Panc1 (cell line): ENCODE data around the gene CCDC175. TPM values are rescaled to one million over a fixed set of nuclear protein-coding genes. Genes with fewer than 3 reads are reported as not detected.

Source experiments
- ATAC-seq: fragments of 200-7000 bp; cut with Tn5 transposase; 2 replicates; pipeline ENCODE4 v1.9.1; 2020; ENCODE audit warnings: mild to moderate bottlenecking, moderate library complexity
- BruUV-seq: library from RNA; stranded (reverse); fragments of 400-500 nt; replicated peaks from 2 replicates; lab custom pipeline; 2021; lab: Mats Ljungman, UMichigan
- CTCF ChIA-PET: fragments of 300-600 bp; sonication (Branson Sonifier 250); formaldehyde crosslinking; loops from one replicate; lab custom pipeline; 2022; ENCODE audit warnings: antibody characterized with exemption; lab: Charles Lee
- POLR2A ChIA-PET: fragments of 300-600 bp; sonication (Branson Sonifier 250); formaldehyde crosslinking; loops from one replicate; lab custom pipeline; 2022; ENCODE audit warnings: antibody characterized with exemption; lab: Charles Lee
- DNase-seq: peaks from one replicate; pipeline ENCODE4 v3.0.0-alpha.2; 2010; ENCODE audit warnings: low read depth, low spot score
- H3K27ac ChIP-seq: 2 replicates; pipeline ENCODE4 v1.5.1; 2011; ENCODE audit warnings: mild to moderate bottlenecking, low read length, inconsistent platforms
- H3K27me3 ChIP-seq: fragments of 200-500 bp; sonication (Bioruptor generic); 2 replicates; pipeline ENCODE4 v1.6.0; 2014; ENCODE audit warnings: low read length, inconsistent platforms; ENCODE audit not compliant: control insufficient read depth, insufficient read depth
- H3K36me3 ChIP-seq: fragments of 200-500 bp; sonication (Bioruptor generic); 2 replicates; pipeline ENCODE4 v1.5.1; 2014; ENCODE audit warnings: inconsistent platforms, mild to moderate bottlenecking, low read length, moderate library complexity; ENCODE audit not compliant: control insufficient read depth, insufficient read depth
- H3K4me1 ChIP-seq: 2 replicates; pipeline ENCODE4 v1.5.1; 2011; ENCODE audit warnings: inconsistent platforms, mild to moderate bottlenecking, low read length, moderate library complexity; ENCODE audit not compliant: control insufficient read depth, insufficient read depth
- H3K4me3 ChIP-seq, 2 experiments: 2 replicates each; pipeline ENCODE4 v1.5.1; 2011 to 2012; ENCODE audit warnings: low read depth in 2 of 2, low read length in 2 of 2, mild to moderate bottlenecking in 2 of 2, inconsistent platforms in 1 of 2, moderate library complexity in 1 of 2
- H3K9me3 ChIP-seq: fragments of 200-500 bp; sonication (Bioruptor generic); 2 replicates; pipeline ENCODE4 v1.5.1; 2014; ENCODE audit warnings: low read depth, mild to moderate bottlenecking, inconsistent platforms, low read length, moderate library complexity; ENCODE audit not compliant: control insufficient read depth, insufficient read depth
- CTCF ChIP-seq: fragments of 450-650 bp; IDR thresholded peaks from 2 replicates; pipeline ENCODE4 v1.5.1; 2017; ENCODE audit warnings: mild to moderate bottlenecking
- POLR2AphosphoS5 ChIP-seq: IDR thresholded peaks from 2 replicates; pipeline ENCODE4 v1.6.1; 2012; ENCODE audit warnings: mild to moderate bottlenecking, low read depth, low read length, moderate library complexity
- REST ChIP-seq, 2 experiments: IDR thresholded peaks; 2 replicates each; pipeline ENCODE4 v1.6.1; 2011 to 2012; ENCODE audit warnings: low read depth in 2 of 2, control low read depth in 1 of 2, low read length in 1 of 2, mild to moderate bottlenecking in 1 of 2, moderate library complexity in 1 of 2; ENCODE audit not compliant: insufficient read depth in 1 of 2
- SIN3A ChIP-seq: IDR thresholded peaks from 2 replicates; pipeline ENCODE4 v1.6.1; 2012; ENCODE audit warnings: low read depth, mild to moderate bottlenecking, low read length, moderate library complexity, borderline replicate concordance; ENCODE audit not compliant: insufficient read depth
- TCF7L2 ChIP-seq: IDR thresholded peaks from 2 replicates; pipeline ENCODE4 v1.6.1; 2011; ENCODE audit warnings: mild to moderate bottlenecking, low read depth, low read length, inconsistent platforms
- in situ Hi-C: cut with HindIII; loops from 2 replicates; pipeline ENCODE4 v1.10.0; 2016; ENCODE audit warnings: low sequenced_read_pairs, low pct_unique_long_range_greater_than_20kb
- intact Hi-C: fragments of 100-400 bp; cut with micrococcal nuclease; formaldehyde crosslinking; loops from one replicate; pipeline ENCODE4 v1.10.0; 2022; ENCODE audit not compliant: unreplicated experiment
- total RNA-seq: library from RNA; stranded (reverse); gene quantifications from one replicate; pipeline ENCODE4 v1.2.1, GENCODE V29; 2021; ENCODE audit not compliant: unreplicated experiment

The CCDC175 gene
- total RNA-seq, 1 experiment from 2014 or later: not detected

GRCh38 chr14:59483819-59484638 lies 92.6 kb downstream of the CCDC175 start, which contains the start of the genes JKAMP and L3HYPDH:
Gene JKAMP (plus strand): TSS chr14:59484517. CDS start chr14:59484590, 73 bp downstream.
Gene L3HYPDH (minus strand): TSS chr14:59484408. CDS start chr14:59484316, 92 bp downstream.
- no TSS peak for BruUV-seq
- no peaks in the 10 kb centered on the region for H3K9me3 ChIP-seq
- H3K27ac ChIP-seq: peak within 1 kb of the TSS; percentile 94
- TF ChIP-seq TCF7L2 (no peak), CTCF (peak; percentile 76), POLR2AphosphoS5 (peak; percentile 74), REST (IDR thresholded peaks at IDR 0.05; ENCODE audit: insufficient read depth in 1 of 2, low read depth in 2 of 2, low read length in 1 of 2) (peak in 1 of 2 experiments; percentile 63; a peak in 1 of 4 replicates)
- no peaks in the 10 kb centered on the region for H3K27me3 ChIP-seq
- in situ Hi-C loops (no loop called here), intact Hi-C loops (no loop called here)
- DNase-seq: peak; percentile 73
- ATAC-seq: peak; percentile 96
- H3K4me3 ChIP-seq: peak within 1 kb of the TSS; percentile 87 to 94
- ChIA-PET POLR2A (interaction anchor here (0.6 kb wide), 1 partner anchor 8 kb away, joined by 3 read pairs; no protein-coding TSS in a partner anchor), CTCF (interaction anchor here (0.8 to 1.2 kb wide), 4 partner anchors 40 to 92 kb away, joined by 3 to 4 read pairs (median 3); partner anchors contain the start of gene CCDC175)
- peaks cover 23% of the 10 kb centered on the region for H3K36me3 ChIP-seq
- H3K4me1 ChIP-seq: peaks cover 19% of the 10 kb centered on the region

- ATAC-seq (no peak), DNase-seq (peak; percentile 1)
- H3K27ac ChIP-seq: peak overlapping the region; percentile 94
- ChIA-PET CTCF (interaction anchor here (1.1 to 1.2 kb wide), 2 partner anchors 40 to 93 kb away, joined by 3 to 4 read pairs; partner anchors contain the start of gene CCDC175), POLR2A (no interaction called here)
- in situ Hi-C loops (no loop called here), intact Hi-C loops (no loop called here)
- peak overlapping the region; percentile 87 to 94 for H3K4me3 ChIP-seq
- H3K4me1 ChIP-seq: peaks cover 19% of the 10 kb centered on the region
- no peaks in the 10 kb centered on the region for H3K27me3 ChIP-seq
- no peaks in the 10 kb centered on the region for H3K9me3 ChIP-seq
- no peak for TF ChIP-seq POLR2AphosphoS5
- no peak for TF ChIP-seq CTCF
- no peak for TF ChIP-seq REST (IDR thresholded peaks at IDR 0.05; ENCODE audit: insufficient read depth in 1 of 2, low read depth in 2 of 2, low read length in 1 of 2)
- no peak for TF ChIP-seq SIN3A
- no peak for TF ChIP-seq TCF7L2
- H3K36me3 ChIP-seq: peaks cover 21% of the 10 kb centered on the region
- no TSS peak for BruUV-seq
These were observed 93.2 kb downstream of the CCDC175 start for GRCh38 chr14:59483363-59483762.
